ENCODE data around the gene STXBP1. TPM values are rescaled to one million over a fixed set of nuclear protein-coding genes. Genes with fewer than 3 reads are reported as not detected.

Gene STXBP1
- total and polyA plus RNA-seq, 2 donors (not counting 3 experiments of a cell fraction or from before 2014, with no cell fraction given) = 18.8 to 51.3 TPM

- H3K9me3 ChIP-seq (replicated peaks; ENCODE audit: control insufficient read depth, insufficient read depth, low read length) = no peaks in the 10 kb centered on the region
- no peak overlapping the region for H3K4me3 ChIP-seq (replicated peaks in 1 of 3; ENCODE audit: insufficient read depth in 1 of 3, low read depth in 1 of 3, low read length in 3 of 3)
- no peak overlapping the region for H3K9ac ChIP-seq (replicated peaks; ENCODE audit: extremely low read depth, insufficient read depth, low read length)
- no peaks in the 10 kb centered on the region for H3K27me3 ChIP-seq (ENCODE audit: control insufficient read depth in 2 of 2, insufficient read depth in 2 of 2, low read length in 2 of 2)
- H2AFZ ChIP-seq (ENCODE audit: low read depth, low read length) = no peak overlapping the region
- no peaks in the 10 kb centered on the region for H3K79me2 ChIP-seq (ENCODE audit: control insufficient read depth, insufficient read depth, low read length)
- no peaks in the 10 kb centered on the region for H3K36me3 ChIP-seq (ENCODE audit: control insufficient read depth in 2 of 2, extremely low read depth in 1 of 2, insufficient read depth in 2 of 2, low read length in 2 of 2)
- H3K4me1 ChIP-seq (ENCODE audit: control insufficient read depth, extremely low read depth, insufficient read depth, low read length) = no peaks in the 10 kb centered on the region
- DNase-seq (ENCODE audit: low read depth, low spot score) (no peak), FAIRE-seq (no peak)
- no peaks in the 10 kb centered on the region for H4K20me1 ChIP-seq (replicated peaks; ENCODE audit: control insufficient read depth, extremely low read depth, insufficient read depth, low read length)
- ChIA-PET CTCF (interaction anchor here (1.0 kb wide), 1 partner anchor 174 kb away, joined by 3 read pairs; no protein-coding TSS in a partner anchor), POLR2A (no interaction called here)
- H3K27ac ChIP-seq (ENCODE audit: insufficient read depth, low read depth, low read length) = no peak overlapping the region
- TF ChIP-seq MAX (IDR thresholded peaks at IDR 0.05; ENCODE audit: insufficient read depth, insufficient read length) (no peak), GATA2 (IDR thresholded peaks at IDR 0.05; ENCODE audit: insufficient read depth, insufficient read length, low read depth, low read length) (no peak), MYC (IDR thresholded peaks at IDR 0.05; ENCODE audit: low read depth, low read length) (no peak), CTCF (IDR thresholded peaks at IDR 0.05; ENCODE audit: extremely low read depth in 1 of 2, insufficient read depth in 1 of 2, low read depth in 1 of 2, low read length in 2 of 2) (no peak), EZH2 (IDR thresholded peaks at IDR 0.05; ENCODE audit: borderline replicate concordance, low read depth, low read length, severe bottlenecking) (no peak), FOS (IDR thresholded peaks at IDR 0.05; ENCODE audit: borderline replicate concordance, insufficient read depth, low read length) (no peak), POLR2A (IDR thresholded peaks at IDR 0.05; ENCODE audit: low read depth, low read length) (no peak), JUN (IDR thresholded peaks at IDR 0.05; ENCODE audit: borderline replicate concordance, insufficient read depth, insufficient read length, low read depth) (no peak), POLR2AphosphoS5 (IDR thresholded peaks at IDR 0.05; ENCODE audit: insufficient read depth, low read depth, low read length) (no peak)
- BruUV-seq (replicated peaks) = no TSS peak
- intact Hi-C loops (cut with micrococcal nuclease) = no loop called here
- H3K4me2 ChIP-seq (ENCODE audit: insufficient read depth, low read length) = no peak overlapping the region
- H3K9me1 ChIP-seq (replicated peaks; ENCODE audit: control insufficient read depth, extremely low read depth, insufficient read depth, low read length) = no peaks in the 10 kb centered on the region
- dilution Hi-C loops (cut with MboI; ENCODE audit: extremely low pct_ligation_motif_present, low sequenced_read_pairs) = no loop called here
Measured at GRCh38 chr9:127700140-127700539, 88.1 kb downstream of the STXBP1 start.

Measured in endothelial cell of umbilical vein (primary cell).